Naive thymus-derived CD8-positive, alpha-beta T cell (primary cell): ENCODE results near the gene ETF1. TPM values are rescaled to one million over a fixed set of nuclear protein-coding genes. Genes with fewer than 3 reads are reported as not detected.
"Not testable (repeated sequence)": the region's sequence is repeated elsewhere in the genome, so short reads cannot be mapped to it uniquely, and the experiment has no call there.

Experiments
- ATAC-seq, 2 donors: fragments of 150-1000 bp; cut with Tn5 transposase in 1 of 2; sonication (Bioruptor Pico), chemical (Tn5 transposase) in 1 of 2; 1 replicate in 1 of 2; 2 replicates in 1 of 2; pipeline ENCODE4 v1.10.0; 2021; ENCODE audit warnings: mild to moderate bottlenecking in 2 of 2, moderate library complexity in 2 of 2
- POLR2A ChIA-PET: fragments of 350-600 bp; sonication (Branson Sonifier 250); formaldehyde crosslinking; loops from one replicate; lab custom pipeline; 2021; ENCODE audit warnings: antibody characterized with exemption; lab: Charles Lee
- DNase-seq, 10 donors: peaks; one replicate each; pipeline versions ENCODE4 v3.0.0 to v3.0.0-alpha.2; 2020 to 2022
- H3K27ac Mint-ChIP-seq, 10 donors: one replicate each; pipeline ENCODE4 v1.8.0; 2020 to 2022; ENCODE audit warnings: mild to moderate bottlenecking in 10 of 10, mixed read lengths in 10 of 10, moderate library complexity in 4 of 10, inconsistent platforms in 1 of 10
- H3K27me3 Mint-ChIP-seq, 5 donors: one replicate each; pipeline ENCODE4 v1.8.0; 2021 to 2022; ENCODE audit warnings: mixed read lengths in 5 of 5
- H3K36me3 Mint-ChIP-seq, 3 donors: one replicate each; pipeline ENCODE4 v1.8.0; 2020 to 2022; ENCODE audit warnings: mixed read lengths in 3 of 3, mild to moderate bottlenecking in 2 of 3, inconsistent platforms in 1 of 3
- H3K4me1 Mint-ChIP-seq, 4 donors: one replicate each; pipeline ENCODE4 v1.8.0; 2021 to 2022; ENCODE audit warnings: mixed read lengths in 4 of 4
- H3K4me3 Mint-ChIP-seq, 10 donors: one replicate each; pipeline ENCODE4 v1.8.0; 2020 to 2022; ENCODE audit warnings: mild to moderate bottlenecking in 10 of 10, mixed read lengths in 10 of 10, moderate library complexity in 6 of 10, inconsistent platforms in 1 of 10
- H3K9me3 Mint-ChIP-seq, 9 donors: one replicate each; pipeline ENCODE4 v1.8.0; 2020 to 2022; ENCODE audit warnings: mixed read lengths in 9 of 9, mild to moderate bottlenecking in 3 of 9, inconsistent platforms in 1 of 9, moderate library complexity in 1 of 9
- polyA plus RNA-seq, 3 donors: library from polyadenylated mRNA; unstranded; fragments of 300-500 nt; fragmentation: Illumina TruSeq; gene quantifications; one replicate each; pipeline ENCODE4 v1.2.3, GENCODE V29; 2021
- total RNA-seq, 8 experiments: library from RNA in 2 of 8; stranded (reverse) in 2 of 8; gene quantifications; one replicate each; pipeline ENCODE4 v1.2.3 and lab custom pipeline; 2021 to 2026

Gene ETF1
- total and polyA plus RNA-seq, 5 experiments from 2014 or later = 21.5 to 49.0 (median 27.5) TPM

DNA sequence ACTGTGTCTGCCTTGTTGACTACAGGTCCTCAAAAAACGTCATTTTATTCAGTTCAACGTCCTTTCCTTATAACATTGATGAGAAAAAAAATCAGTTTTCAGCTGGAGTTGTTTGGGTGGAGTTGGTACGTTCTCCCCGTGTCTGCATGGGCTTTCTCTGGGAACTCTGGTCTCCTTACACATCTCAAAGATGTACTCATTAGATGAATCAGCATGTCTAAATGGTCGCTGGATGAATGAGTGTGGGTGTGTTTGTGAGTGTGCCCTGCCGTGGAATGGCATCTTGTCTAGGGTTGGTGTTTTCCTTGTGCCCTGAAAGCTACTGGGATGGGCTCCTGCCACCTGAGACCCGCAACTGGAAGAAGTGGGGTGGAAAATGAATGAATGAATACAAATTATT, 47.7 kb downstream of the ETF1 start:
- Mint-ChIP-seq H3K9me3 (no peaks in the 10 kb centered on the region), H3K27me3 (peaks cover 0 to 13% (median 9%) of the 10 kb centered on the region in 5 donors), H3K27ac (no peak overlapping the region), H3K4me3 (peak overlapping the region in 1 of 10 donors; percentile 33), H3K36me3 (no peaks in the 10 kb centered on the region), H3K4me1 (peaks cover 5 to 16% (median 14%) of the 10 kb centered on the region in 4 donors)
- DNase-seq (no peak), ATAC-seq (no peak)
- POLR2A ChIA-PET = no interaction called here

DNA sequence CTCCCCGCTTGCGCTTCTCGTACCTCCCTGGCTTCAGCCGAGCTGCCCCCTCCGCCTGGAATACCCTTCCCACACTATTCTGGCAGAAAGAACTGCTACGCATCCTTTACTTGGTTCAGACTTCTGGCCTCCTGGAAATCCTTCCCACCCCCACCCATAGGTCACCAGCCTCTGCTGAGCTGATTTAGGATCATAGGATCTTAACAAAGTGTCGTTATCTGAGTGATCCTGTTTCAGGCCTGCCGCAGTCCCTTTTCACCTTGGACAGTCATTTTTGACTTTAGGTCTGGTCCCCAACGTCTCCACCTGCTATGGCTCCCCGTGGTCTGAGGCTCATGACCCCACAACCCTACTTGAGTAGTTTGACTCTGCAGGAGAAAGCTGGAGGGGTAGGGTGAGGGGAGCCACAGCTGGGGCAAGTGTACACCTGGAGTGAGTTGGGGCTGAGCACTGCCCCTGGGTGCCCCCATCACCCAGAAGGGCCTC, 50.4 kb downstream of the ETF1 start:
- DNase-seq (peak in 1 of 10 donors; percentile 6), ATAC-seq (no peak)
- H3K4me1 Mint-ChIP-seq = peaks cover 5 to 16% (median 14%) of the 10 kb centered on the region in 4 donors
- peak overlapping the region in 8 of 10 donors; percentile 57 to 95 (median 84) for H3K27ac Mint-ChIP-seq
- H3K36me3 Mint-ChIP-seq = no peaks in the 10 kb centered on the region
- peaks cover 3 to 17% (median 15%) of the 10 kb centered on the region in 5 donors for H3K27me3 Mint-ChIP-seq
- H3K4me3 Mint-ChIP-seq = peak overlapping the region; percentile 84 to 98 (median 93)
- POLR2A ChIA-PET = interaction anchor here (0.7 to 2.6 kb wide), 6 partner anchors 10 to 141 kb away, joined by 3 to 21 read pairs (median 4); partner anchors contain the start of genes EGR1 and ETF1
- no peaks in the 10 kb centered on the region for H3K9me3 Mint-ChIP-seq

- Mint-ChIP-seq H3K4me3 (peak overlapping the region; percentile 84 to 98 (median 93)), H3K36me3 (no peaks in the 10 kb centered on the region), H3K4me1 (peaks cover 5 to 16% (median 14%) of the 10 kb centered on the region in 4 donors), H3K27me3 (peaks cover 3 to 17% (median 15%) of the 10 kb centered on the region in 5 donors), H3K9me3 (no peaks in the 10 kb centered on the region), H3K27ac (peak overlapping the region in 7 of 10 donors; percentile 61 to 95 (median 84))
- DNase-seq (peak; percentile 72 to 92 (median 82)), ATAC-seq (peak; percentile 97 to 98)
- POLR2A ChIA-PET = interaction anchor here (0.8 to 2.6 kb wide), 5 partner anchors 10 to 140 kb away, joined by 3 to 21 read pairs (median 4); partner anchors contain the start of genes EGR1 and ETF1
These were observed 51.1 kb downstream of the ETF1 start for GRCh38 chr5:138491669-138492559.

DNA sequence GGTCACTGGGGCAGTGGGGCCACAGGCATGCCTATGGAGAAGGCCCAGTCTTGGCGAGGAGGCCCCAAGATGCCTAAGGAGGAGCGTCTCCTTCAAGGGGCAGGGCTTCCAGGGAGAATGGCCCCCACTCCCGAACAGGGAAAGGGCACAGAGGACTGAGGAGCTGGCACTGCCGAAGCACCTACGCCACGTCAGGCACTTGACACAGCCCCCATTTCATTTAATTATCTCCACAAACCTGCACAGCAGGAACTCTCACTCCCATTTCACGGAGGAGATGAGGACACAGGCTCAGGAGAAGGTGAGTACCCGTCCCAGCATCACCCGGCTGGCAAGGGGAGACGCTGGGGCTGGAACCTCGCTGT, 51.8 kb downstream of the ETF1 start:
- Mint-ChIP-seq H3K4me1 (peaks cover 5 to 16% (median 14%) of the 10 kb centered on the region in 4 donors), H3K4me3 (peak overlapping the region in 8 of 10 donors; percentile 36 to 70 (median 62)), H3K27me3 (peaks cover 3 to 17% (median 16%) of the 10 kb centered on the region in 5 donors), H3K27ac (no peak overlapping the region), H3K9me3 (no peaks in the 10 kb centered on the region), H3K36me3 (no peaks in the 10 kb centered on the region)
- ATAC-seq (no peak), DNase-seq (no peak)
- POLR2A ChIA-PET = interaction anchor here (2.5 kb wide), 1 partner anchor 26 kb away, joined by 12 read pairs; the partner anchor contains the start of gene EGR1

- no peak for DNase-seq
- H3K4me1 Mint-ChIP-seq = peaks cover 5 to 16% (median 14%) of the 10 kb centered on the region in 4 donors
- H3K4me3 Mint-ChIP-seq = peak overlapping the region in 9 of 10 donors; percentile 9 to 69 (median 62)
- peaks cover 3 to 17% (median 16%) of the 10 kb centered on the region in 5 donors for H3K27me3 Mint-ChIP-seq
- ATAC-seq = no peak
- H3K9me3 Mint-ChIP-seq = no peaks in the 10 kb centered on the region
- H3K36me3 Mint-ChIP-seq = no peaks in the 10 kb centered on the region
- H3K27ac Mint-ChIP-seq = peak overlapping the region in 1 of 10 donors; percentile 14
- POLR2A ChIA-PET = interaction anchor here (0.5 to 2.5 kb wide), 2 partner anchors 11 to 25 kb away, joined by 4 to 12 read pairs; partner anchors contain the start of gene EGR1
These were observed 52.3 kb downstream of the ETF1 start for GRCh38 chr5:138490648-138491283.

GRCh38 chr5:138489683-138490061, 53.4 kb downstream of the ETF1 start:
- Mint-ChIP-seq H3K27me3 (peaks cover 3 to 17% (median 14%) of the 10 kb centered on the region in 5 donors), H3K36me3 (no peaks in the 10 kb centered on the region), H3K4me3 (no peak overlapping the region), H3K4me1 (peaks cover 5 to 16% (median 14%) of the 10 kb centered on the region in 4 donors), H3K27ac (no peak overlapping the region), H3K9me3 (no peaks in the 10 kb centered on the region)
- POLR2A ChIA-PET = interaction anchor here (2.5 kb wide), 1 partner anchor 24 kb away, joined by 12 read pairs; the partner anchor contains the start of gene EGR1
- ATAC-seq (no peak), DNase-seq (no peak)

DNA sequence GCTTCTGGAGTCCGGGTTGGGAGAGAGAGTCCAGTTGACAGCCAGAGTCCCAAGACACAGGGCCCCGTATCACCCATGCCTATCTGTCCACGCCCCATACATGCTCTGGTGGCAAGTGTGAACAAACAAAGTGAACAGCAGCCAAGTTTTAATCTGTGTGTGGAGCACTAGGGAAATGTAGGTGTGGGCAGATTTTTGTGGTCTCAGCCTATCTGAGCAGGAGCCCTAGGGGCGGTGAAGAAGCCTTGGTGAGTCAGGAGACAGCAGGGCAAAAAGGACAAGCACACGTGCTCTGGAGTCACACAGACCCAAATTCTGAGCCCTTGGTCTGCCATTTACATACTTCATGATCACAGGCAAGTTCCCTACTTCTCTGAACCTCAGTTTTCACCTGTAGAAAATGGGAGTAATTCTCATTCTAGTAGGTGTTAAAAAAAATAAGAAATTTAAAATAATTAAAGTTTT, 54.5 kb downstream of the ETF1 start:
- peaks cover 3 to 17% (median 14%) of the 10 kb centered on the region in 5 donors for H3K27me3 Mint-ChIP-seq
- ATAC-seq (no peak), DNase-seq (no peak)
- no peak overlapping the region for H3K4me3 Mint-ChIP-seq
- H3K9me3 Mint-ChIP-seq = no peaks in the 10 kb centered on the region
- H3K4me1 Mint-ChIP-seq = peaks cover 5 to 16% (median 14%) of the 10 kb centered on the region in 4 donors
- POLR2A ChIA-PET = no interaction called here
- no peaks in the 10 kb centered on the region for H3K36me3 Mint-ChIP-seq
- H3K27ac Mint-ChIP-seq = no peak overlapping the region

DNA sequence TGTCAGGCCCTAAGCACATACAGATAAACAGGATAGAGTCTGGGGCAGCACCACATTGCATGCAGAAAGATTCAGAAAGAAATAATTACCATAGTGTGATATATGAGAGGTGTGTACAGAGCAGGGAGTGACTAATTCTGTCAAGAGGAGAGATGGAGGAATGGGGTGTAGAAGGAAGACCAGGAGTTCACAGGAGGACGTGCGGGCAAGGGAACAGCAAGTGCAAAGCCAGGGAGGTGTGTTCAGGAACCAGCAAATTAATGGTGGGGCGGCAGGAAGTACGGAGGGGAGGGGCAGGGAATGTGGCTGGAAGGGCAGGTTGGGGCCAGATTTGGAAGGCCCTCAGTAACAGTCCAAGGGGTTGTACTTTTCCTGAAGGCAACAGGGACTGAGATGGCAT, 60.4 kb downstream of the ETF1 start:
- DNase-seq = no peak
- ATAC-seq = no peak
- no peaks in the 10 kb centered on the region for H3K36me3 Mint-ChIP-seq
- H3K27ac Mint-ChIP-seq = no peak overlapping the region
- H3K4me3 Mint-ChIP-seq = no peak overlapping the region
- H3K4me1 Mint-ChIP-seq = no peaks in the 10 kb centered on the region
- peaks cover 0 to 5% (median 3%) of the 10 kb centered on the region in 5 donors for H3K27me3 Mint-ChIP-seq
- POLR2A ChIA-PET = interaction anchor here (0.5 kb wide), 1 partner anchor 10 kb away, joined by 3 read pairs; no protein-coding TSS in a partner anchor
- no peaks in the 10 kb centered on the region for H3K9me3 Mint-ChIP-seq

- Mint-ChIP-seq H3K4me3 (no peak overlapping the region), H3K27ac (no peak overlapping the region), H3K4me1 (no peaks in the 10 kb centered on the region), H3K9me3 (no peaks in the 10 kb centered on the region), H3K27me3 (peaks cover 0 to 17% (median 8%) of the 10 kb centered on the region in 5 donors), H3K36me3 (no peaks in the 10 kb centered on the region)
- POLR2A ChIA-PET = no interaction called here
- DNase-seq = no peak
- no peak for ATAC-seq
These were observed 66.1 kb downstream of the ETF1 start for GRCh38 chr5:138476918-138477317.

- H3K9me3 Mint-ChIP-seq, H3K27ac Mint-ChIP-seq, ATAC-seq, H3K36me3 Mint-ChIP-seq, H3K4me1 Mint-ChIP-seq, H3K4me3 Mint-ChIP-seq: not testable (repeated sequence)
- DNase-seq = peak in 1 of 10 donors; percentile 28
- peaks cover 0 to 17% (median 5%) of the 10 kb centered on the region in 5 donors for H3K27me3 Mint-ChIP-seq
- POLR2A ChIA-PET = interaction anchor here (1.3 kb wide), 1 partner anchor 8 kb away, joined by 3 read pairs; the partner anchor contains the start of gene EGR1
These were observed 69.9 kb downstream of the ETF1 start for GRCh38 chr5:138473151-138473550.

DNA sequence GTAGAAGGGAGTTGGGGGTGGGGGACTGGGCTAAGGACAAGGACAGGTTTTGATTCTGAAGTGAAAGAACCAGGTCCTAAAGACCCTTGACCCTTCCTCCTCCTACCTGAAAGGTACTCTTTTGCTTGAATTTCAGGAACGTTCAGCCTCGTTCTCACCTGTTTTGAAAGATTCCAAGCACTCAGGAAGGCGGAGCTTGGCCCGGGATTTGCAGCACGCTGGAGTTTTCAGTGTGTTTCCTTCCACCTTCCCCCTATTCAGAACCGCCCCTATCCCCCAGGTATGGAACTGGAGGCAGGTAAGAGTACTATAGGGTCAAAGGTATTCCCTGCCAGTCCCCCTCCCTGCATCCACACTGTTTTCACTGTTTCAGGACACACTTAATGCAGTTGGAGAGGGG, 70.7 kb downstream of the ETF1 start:
- Mint-ChIP-seq H3K27me3 (peaks cover 0 to 17% (median 5%) of the 10 kb centered on the region in 5 donors), H3K4me3 (no peak overlapping the region), H3K36me3 (peaks cover 0 to 14% (median 6%) of the 10 kb centered on the region in 3 donors), H3K27ac (no peak overlapping the region), H3K4me1 (peaks cover 11 to 15% (median 13%) of the 10 kb centered on the region in 4 donors), H3K9me3 (no peaks in the 10 kb centered on the region)
- no peak for DNase-seq
- POLR2A ChIA-PET = no interaction called here
- ATAC-seq = no peak

DNA sequence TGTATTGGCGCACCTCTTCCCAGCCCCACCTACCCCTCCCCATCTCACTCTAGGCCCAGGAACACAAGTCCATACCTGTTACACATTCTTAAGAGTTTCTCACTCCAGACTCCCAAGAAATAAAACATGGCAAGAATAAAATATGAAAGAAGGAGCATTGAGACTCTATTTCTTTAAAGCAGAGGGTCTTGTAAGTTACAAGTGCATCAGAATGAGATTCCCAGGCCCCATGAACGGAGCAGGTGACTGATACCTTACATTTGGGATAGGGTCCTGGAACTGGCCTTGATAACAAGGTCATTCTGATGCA, 72.0 kb downstream of the ETF1 start:
- Mint-ChIP-seq H3K36me3 (peaks cover 0 to 21% (median 6%) of the 10 kb centered on the region in 3 donors), H3K4me1 (peaks cover 19 to 24% (median 24%) of the 10 kb centered on the region in 4 donors), H3K9me3 (no peaks in the 10 kb centered on the region), H3K27ac (peak overlapping the region in 4 of 10 donors; percentile 3 to 81 (median 18)), H3K4me3 (no peak overlapping the region), H3K27me3 (peaks cover 0 to 4% (median 4%) of the 10 kb centered on the region in 5 donors)
- ATAC-seq (no peak), DNase-seq (no peak)
- POLR2A ChIA-PET = interaction anchor here (1.2 kb wide), 1 partner anchor 72 kb away, joined by 3 read pairs; the partner anchor contains the start of gene ETF1
